HepG2 (cell line): ENCODE data around the gene IL15RA. TPM values are rescaled to one million over a fixed set of nuclear protein-coding genes. Genes with fewer than 3 reads are reported as not detected.

Source experiments
- FOXP1 ChIP-seq, 2 experiments: fragments of 450-650 bp in 1 of 2; IDR thresholded peaks; 2 replicates each; pipeline ENCODE4 v1.6.1; 2017 to 2018; ENCODE audit warnings: antibody characterized with exemption in 1 of 2
- KAT7 ChIP-seq: IDR thresholded peaks from 2 replicates; pipeline ENCODE4 v1.6.1; 2018; ENCODE audit warnings: borderline replicate concordance, missing compliant biosample characterization
- KAT8 ChIP-seq: IDR thresholded peaks from 2 replicates; pipeline ENCODE4 v1.6.1; 2016; ENCODE audit warnings: missing genetic modification reagents, missing compliant biosample characterization
- KDM2A ChIP-seq: sonication (generic); formaldehyde crosslinking; IDR thresholded peaks from 2 replicates; pipeline ENCODE4 v1.4.0; 2020; ENCODE audit warnings: low read depth, missing genetic modification reagents, borderline replicate concordance
- SOX5 ChIP-seq: IDR thresholded peaks from 2 replicates; pipeline ENCODE4 v1.6.1; 2016; ENCODE audit warnings: borderline replicate concordance
- THAP11 ChIP-seq: IDR thresholded peaks from 2 replicates; pipeline ENCODE4 v1.6.1; 2016; ENCODE audit warnings: missing biosample characterization, missing genetic modification reagents
- ZBTB26 ChIP-seq: IDR thresholded peaks from 2 replicates; pipeline ENCODE4 v1.6.1; 2016; ENCODE audit warnings: missing compliant biosample characterization, missing genetic modification reagents, borderline replicate concordance
- ZMAT3 ChIP-seq: sonication (generic); formaldehyde crosslinking; conservative IDR thresholded peaks from 2 replicates; pipeline ENCODE4 v1.7.0; 2021; ENCODE audit warnings: missing genetic modification reagents
- ZMYM4 ChIP-seq: sonication (generic); formaldehyde crosslinking; IDR thresholded peaks from 2 replicates; pipeline ENCODE4 v1.8.1; 2023; ENCODE audit warnings: mild to moderate bottlenecking, missing genetic modification reagents
- ZNF12 ChIP-seq: sonication (generic); formaldehyde crosslinking; IDR thresholded peaks from 2 replicates; pipeline ENCODE4 v1.5.0; 2020; ENCODE audit warnings: missing genetic modification reagents
- ZNF124 ChIP-seq: sonication (generic); formaldehyde crosslinking; IDR thresholded peaks from 2 replicates; pipeline ENCODE4 v1.4.0; 2020; ENCODE audit warnings: missing genetic modification reagents
- ZNF205 ChIP-seq: IDR thresholded peaks from 2 replicates; pipeline ENCODE4 v1.6.1; 2018; ENCODE audit warnings: missing biosample characterization, missing genetic modification reagents
- ZNF44 ChIP-seq: sonication (generic); formaldehyde crosslinking; IDR thresholded peaks from 2 replicates; pipeline ENCODE4 v1.5.1; 2020; ENCODE audit warnings: mild to moderate bottlenecking, missing genetic modification reagents
- ZNF552 ChIP-seq: sonication (generic); formaldehyde crosslinking; IDR thresholded peaks from 2 replicates; pipeline ENCODE4 v1.9.0; 2022; ENCODE audit warnings: missing genetic modification reagents, mild to moderate bottlenecking, borderline replicate concordance
- ZNF609 ChIP-seq: sonication (generic); formaldehyde crosslinking; IDR thresholded peaks from 2 replicates; pipeline ENCODE4 v1.4.0; 2020; ENCODE audit warnings: mild to moderate bottlenecking, missing genetic modification reagents, borderline replicate concordance
- ZNF614 ChIP-seq: IDR thresholded peaks from 2 replicates; pipeline ENCODE4 v1.6.1; 2018; ENCODE audit warnings: missing biosample characterization, missing genetic modification reagents, inconsistent platforms, borderline replicate concordance
- polyA plus RNA-seq, 8 experiments: library from polyadenylated mRNA; depleted of rRNA in 3 of 8; stranded (reverse) in 7 of 8; unstranded in 1 of 8; fragments of >200 nt; fragmentation: Illumina TruSeq in 4 of 8; extraction: Trizol in 4 of 8; gene quantifications; 2 replicates each; pipeline versions ENCODE4 v1.2.1 to v1.2.3, GENCODE V29; 2011 to 2016; ENCODE audit warnings: low read depth in 4 of 8, missing spikeins in 1 of 8, mixed read lengths in 1 of 8; ENCODE audit not compliant: insufficient read depth in 1 of 8
- total RNA-seq, 5 experiments: library from RNA; depleted of rRNA; stranded (reverse); fragments of >200 nt; fragmentation: Illumina TruSeq; extraction: Trizol; gene quantifications; 2 replicates each; pipeline ENCODE4 v1.2.3, GENCODE V29; 2016; ENCODE audit warnings: low read depth in 1 of 5
- TF ChIP-seq, protein P1 (sequence below): sonication (generic); formaldehyde crosslinking; IDR thresholded peaks from 2 replicates; pipeline ENCODE4 v1.4.0; 2020; ENCODE audit warnings: missing genetic modification reagents, borderline replicate concordance
- TF ChIP-seq, protein P2 (sequence below): sonication (generic); formaldehyde crosslinking; IDR thresholded peaks from 2 replicates; pipeline ENCODE4 v1.5.0; 2020; ENCODE audit warnings: mild to moderate bottlenecking, missing genetic modification reagents

IL15RA gene
- total and polyA plus RNA-seq, 2 of the 13 experiments (the other 11 are each of a cell fraction or from before 2014, with no cell fraction given) = 0.53 to 0.77 TPM

DNA sequence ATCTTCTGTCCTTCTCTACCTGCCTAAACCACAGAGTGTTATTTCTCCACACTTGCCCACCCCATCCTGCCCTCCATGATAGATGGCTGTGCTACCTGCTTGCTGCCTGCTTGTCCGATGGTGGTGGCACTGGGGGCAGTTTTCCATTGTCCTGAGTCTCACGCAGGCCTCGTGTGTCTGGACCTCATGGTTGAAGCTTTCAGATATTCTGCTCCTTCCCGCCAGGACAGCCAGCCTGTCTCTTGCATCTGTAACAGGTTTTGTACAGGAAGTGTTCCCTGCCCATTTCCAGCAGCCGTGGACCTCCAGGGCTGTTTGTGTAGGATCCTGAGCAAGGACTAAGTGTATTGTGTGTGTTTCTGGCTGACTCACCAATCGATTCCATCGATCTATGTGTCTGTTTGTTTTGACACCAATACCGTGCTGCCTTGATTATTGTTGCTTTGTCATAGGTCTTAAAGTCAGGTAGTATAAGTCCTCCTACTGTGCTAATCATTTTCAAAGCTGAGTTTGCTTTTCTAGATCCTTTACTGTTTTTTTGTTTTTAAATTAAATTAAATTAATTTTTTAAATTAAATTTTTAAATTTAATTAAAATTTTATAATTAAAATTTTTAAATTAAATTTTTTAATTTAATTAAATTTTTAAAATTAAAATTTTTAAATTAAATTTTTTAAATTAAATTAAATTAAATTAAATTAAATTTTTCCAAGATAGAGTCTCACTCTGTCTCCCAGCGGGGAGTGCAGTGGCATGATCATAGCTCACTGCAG lies 8.5 kb downstream of the IL15RA start (continued):
- peak; percentile 94 for TF ChIP-seq ZNF609
- TF ChIP-seq ZNF12 (CRISPR knock-in tag) = peak; percentile 76; the same call in 1 of the 2 replicates
- 0 out of 2 replicates have a peak, but pooled peaks have one; percentile 42 for TF ChIP-seq ZNF614 (CRISPR knock-in tag)
- TF ChIP-seq ZMYM4 (CRISPR knock-in tag) = peak; percentile 65
- peak; percentile 75 for TF ChIP-seq THAP11
- peak; percentile 79; the same call in 1 of the 2 replicates for TF ChIP-seq ZNF205 (CRISPR knock-in tag)
- no peak for TF ChIP-seq KAT7 (CRISPR knock-in tag)
- TF ChIP-seq KDM2A (CRISPR knock-in tag) = no peak
- peak; percentile 38; the same call in 1 of the 2 replicates for TF ChIP-seq ZMAT3 (CRISPR knock-in tag)
- TF ChIP-seq ZNF552 = no peak
- TF ChIP-seq KAT8 (CRISPR knock-in tag) = peak; percentile 75
- TF ChIP-seq FOXP1 (IDR thresholded peaks at IDR 0.05) = peak; percentile 64; the same call in 1 of the 2 replicates
- peak; percentile 99 for TF ChIP-seq FOXP1 (CRISPR knock-in tag; IDR thresholded peaks at IDR 0.05)
- peak; percentile 70; the same call in 1 of the 2 replicates for TF ChIP-seq ZNF124 (CRISPR knock-in tag)
- TF ChIP-seq, protein P1, sequence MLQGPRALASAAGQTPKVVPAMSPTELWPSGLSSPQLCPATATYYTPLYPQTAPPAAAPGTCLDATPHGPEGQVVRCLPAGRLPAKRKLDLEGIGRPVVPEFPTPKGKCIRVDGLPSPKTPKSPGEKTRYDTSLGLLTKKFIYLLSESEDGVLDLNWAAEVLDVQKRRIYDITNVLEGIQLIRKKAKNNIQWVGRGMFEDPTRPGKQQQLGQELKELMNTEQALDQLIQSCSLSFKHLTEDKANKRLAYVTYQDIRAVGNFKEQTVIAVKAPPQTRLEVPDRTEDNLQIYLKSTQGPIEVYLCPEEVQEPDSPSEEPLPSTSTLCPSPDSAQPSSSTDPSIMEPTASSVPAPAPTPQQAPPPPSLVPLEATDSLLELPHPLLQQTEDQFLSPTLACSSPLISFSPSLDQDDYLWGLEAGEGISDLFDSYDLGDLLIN (CRISPR knock-in tag) = no peak
- peak; percentile 98 for TF ChIP-seq SOX5 (CRISPR knock-in tag)
- TF ChIP-seq, protein P2, sequence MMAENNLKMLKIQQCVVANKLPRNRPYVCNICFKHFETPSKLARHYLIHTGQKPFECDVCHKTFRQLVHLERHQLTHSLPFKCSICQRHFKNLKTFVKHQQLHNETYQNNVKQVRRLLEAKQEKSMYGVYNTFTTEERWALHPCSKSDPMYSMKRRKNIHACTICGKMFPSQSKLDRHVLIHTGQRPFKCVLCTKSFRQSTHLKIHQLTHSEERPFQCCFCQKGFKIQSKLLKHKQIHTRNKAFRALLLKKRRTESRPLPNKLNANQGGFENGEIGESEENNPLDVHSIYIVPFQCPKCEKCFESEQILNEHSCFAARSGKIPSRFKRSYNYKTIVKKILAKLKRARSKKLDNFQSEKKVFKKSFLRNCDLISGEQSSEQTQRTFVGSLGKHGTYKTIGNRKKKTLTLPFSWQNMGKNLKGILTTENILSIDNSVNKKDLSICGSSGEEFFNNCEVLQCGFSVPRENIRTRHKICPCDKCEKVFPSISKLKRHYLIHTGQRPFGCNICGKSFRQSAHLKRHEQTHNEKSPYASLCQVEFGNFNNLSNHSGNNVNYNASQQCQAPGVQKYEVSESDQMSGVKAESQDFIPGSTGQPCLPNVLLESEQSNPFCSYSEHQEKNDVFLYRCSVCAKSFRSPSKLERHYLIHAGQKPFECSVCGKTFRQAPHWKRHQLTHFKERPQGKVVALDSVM = no peak
- TF ChIP-seq ZNF44 = 0 out of 2 replicates have a peak, but pooled peaks have one; percentile 82
- TF ChIP-seq ZBTB26 (CRISPR knock-in tag) = peak; percentile 95
